HCT116 (cell line): ENCODE results near the gene MYH14.

ENCODE experiments used
- CBX3 ChIP-seq: IDR thresholded peaks from 2 replicates; pipeline ENCODE4 v1.6.1; 2012; ENCODE audit warnings: low read depth
- EZH2 ChIP-seq: fragments of 200-600 bp; sonication (generic); IDR thresholded peaks from 2 replicates; pipeline ENCODE4 v1.6.1; 2017; ENCODE audit warnings: antibody characterized with exemption, mixed run types
- FOSL1 ChIP-seq: IDR thresholded peaks from 2 replicates; pipeline ENCODE4 v1.6.1; 2012; ENCODE audit warnings: low read depth
- JUND ChIP-seq: IDR thresholded peaks from 2 replicates; pipeline ENCODE4 v1.6.1; 2012
- POLR2A ChIP-seq: IDR thresholded peaks from 2 replicates; pipeline ENCODE4 v1.7.0; 2011; ENCODE audit warnings: borderline replicate concordance; ENCODE audit not compliant: insufficient read depth, insufficient read length; ENCODE audit errors: extremely low read depth
- POLR2AphosphoS5 ChIP-seq: IDR thresholded peaks from 2 replicates; pipeline ENCODE4 v1.6.1; 2011; ENCODE audit warnings: mild to moderate bottlenecking, low read depth, low read length, moderate library complexity
- RAD21 ChIP-seq: IDR thresholded peaks from 2 replicates; pipeline ENCODE4 v1.6.1; 2012; ENCODE audit warnings: low read depth, mild to moderate bottlenecking
- SIN3A ChIP-seq: IDR thresholded peaks from 2 replicates; pipeline ENCODE4 v1.6.1; 2012; ENCODE audit warnings: low read depth
- TCF7L2 ChIP-seq: IDR thresholded peaks from 2 replicates; pipeline ENCODE4 v1.7.0; 2011; ENCODE audit warnings: borderline replicate concordance, inconsistent platforms; ENCODE audit not compliant: insufficient read depth, insufficient read length; ENCODE audit errors: extremely low read depth
- ZFX ChIP-seq: fragments of 450-650 bp; IDR thresholded peaks from 2 replicates; pipeline ENCODE4 v1.6.1; 2017
- TF ChIP-seq, protein P1 (sequence below), 3 experiments: fragments of 200-600 bp in 1 of 3; sonication (generic) in 1 of 3; IDR thresholded peaks in 2 of 3; conservative IDR thresholded peaks in 1 of 3; 2 replicates each; pipeline ENCODE4 v1.5.1; 2012 to 2017; ENCODE audit warnings: low read depth in 2 of 3, low read length in 2 of 3, antibody characterized with exemption in 1 of 3, borderline replicate concordance in 1 of 3, control low read depth in 1 of 3, mild to moderate bottlenecking in 1 of 3, mixed read lengths in 1 of 3, mixed run types in 1 of 3, moderate library complexity in 1 of 3; ENCODE audit not compliant: insufficient read depth in 1 of 3
- TF ChIP-seq, protein P2 (sequence below): IDR thresholded peaks from 2 replicates; pipeline ENCODE4 v1.6.1; 2012

DNA sequence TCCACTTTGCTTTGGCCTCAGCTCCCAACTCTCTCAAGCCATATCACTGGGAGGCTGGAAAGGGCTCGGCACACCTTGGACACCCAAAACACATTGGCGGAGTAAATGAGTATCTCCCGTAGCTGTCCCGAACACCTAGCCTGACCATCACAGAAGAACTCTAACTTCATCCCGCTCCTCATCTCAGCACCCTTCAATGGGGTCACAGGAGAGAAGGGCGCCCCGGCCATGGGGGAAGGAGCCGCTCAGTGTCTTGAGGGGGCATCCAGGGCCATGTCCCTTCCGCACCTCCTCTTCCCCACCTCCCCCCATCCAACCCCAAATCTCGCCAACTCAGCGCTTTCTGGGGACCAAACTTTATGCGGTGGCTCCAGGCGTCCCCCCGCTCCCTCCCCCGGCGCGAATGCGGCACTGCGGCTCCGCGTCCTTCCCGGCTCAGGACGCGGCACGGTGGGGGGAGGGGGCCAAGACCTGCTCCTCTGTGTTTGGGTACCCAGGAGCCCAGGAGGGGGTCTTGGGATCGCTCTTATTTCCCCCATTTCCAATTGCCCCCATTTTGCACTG is 122.8 kb downstream of the MYH14 start:
- TF ChIP-seq, protein P1, sequence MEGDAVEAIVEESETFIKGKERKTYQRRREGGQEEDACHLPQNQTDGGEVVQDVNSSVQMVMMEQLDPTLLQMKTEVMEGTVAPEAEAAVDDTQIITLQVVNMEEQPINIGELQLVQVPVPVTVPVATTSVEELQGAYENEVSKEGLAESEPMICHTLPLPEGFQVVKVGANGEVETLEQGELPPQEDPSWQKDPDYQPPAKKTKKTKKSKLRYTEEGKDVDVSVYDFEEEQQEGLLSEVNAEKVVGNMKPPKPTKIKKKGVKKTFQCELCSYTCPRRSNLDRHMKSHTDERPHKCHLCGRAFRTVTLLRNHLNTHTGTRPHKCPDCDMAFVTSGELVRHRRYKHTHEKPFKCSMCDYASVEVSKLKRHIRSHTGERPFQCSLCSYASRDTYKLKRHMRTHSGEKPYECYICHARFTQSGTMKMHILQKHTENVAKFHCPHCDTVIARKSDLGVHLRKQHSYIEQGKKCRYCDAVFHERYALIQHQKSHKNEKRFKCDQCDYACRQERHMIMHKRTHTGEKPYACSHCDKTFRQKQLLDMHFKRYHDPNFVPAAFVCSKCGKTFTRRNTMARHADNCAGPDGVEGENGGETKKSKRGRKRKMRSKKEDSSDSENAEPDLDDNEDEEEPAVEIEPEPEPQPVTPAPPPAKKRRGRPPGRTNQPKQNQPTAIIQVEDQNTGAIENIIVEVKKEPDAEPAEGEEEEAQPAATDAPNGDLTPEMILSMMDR (IDR thresholded peaks at IDR 0.05 in 2 of 3, conservative IDR thresholded peaks at IDR 0.05 in 1 of 3; ENCODE audit: borderline replicate concordance in 1 of 3, insufficient read depth in 1 of 3, low read depth in 2 of 3, low read length in 2 of 3) = no peak
- TF ChIP-seq RAD21 = no peak
- TF ChIP-seq SIN3A = no peak
- TF ChIP-seq ZFX = no peak
- TF ChIP-seq FOSL1 = no peak
- TF ChIP-seq POLR2A = no peak
- TF ChIP-seq JUND = no peak
- TF ChIP-seq, protein P2, sequence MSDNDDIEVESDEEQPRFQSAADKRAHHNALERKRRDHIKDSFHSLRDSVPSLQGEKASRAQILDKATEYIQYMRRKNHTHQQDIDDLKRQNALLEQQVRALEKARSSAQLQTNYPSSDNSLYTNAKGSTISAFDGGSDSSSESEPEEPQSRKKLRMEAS = no peak
- no peak for TF ChIP-seq POLR2AphosphoS5
- no peak for TF ChIP-seq CBX3
- no peak for TF ChIP-seq EZH2
- no peak for TF ChIP-seq TCF7L2
